Peyer's patch (tissue), 4 donors: Measurements from ENCODE around the gene TBCD. TPM values are rescaled to one million over a fixed set of nuclear protein-coding genes. Genes with fewer than 3 reads are reported as not detected.

Experiments used
- DNase-seq, 3 donors: peaks; one replicate each; pipeline ENCODE4 v3.0.0-alpha.2; 2017 to 2019
- H3K27ac ChIP-seq, 4 donors: fragments of 200-600 bp; sonication (generic); one replicate each; pipeline ENCODE4 v1.5.1; 2016 to 2019
- H3K27me3 ChIP-seq, 2 donors: fragments of 200-600 bp; sonication (generic); one replicate each; pipeline ENCODE4 v1.5.1; 2019
- H3K36me3 ChIP-seq, 3 donors: fragments of 200-600 bp; sonication (generic); one replicate each; pipeline ENCODE4 v1.5.1; 2016 to 2019
- H3K4me1 ChIP-seq, 4 donors: fragments of 200-600 bp; sonication (generic); one replicate each; pipeline ENCODE4 v1.5.1; 2016 to 2019
- H3K4me3 ChIP-seq, 4 donors: fragments of 200-600 bp; sonication (generic); 1 replicate in 3 of 4; 2 replicates in 1 of 4; pipeline ENCODE4 v1.5.1; 2016 to 2019; ENCODE audit warnings: mild to moderate bottlenecking in 1 of 4
- H3K9me3 ChIP-seq, 4 donors: fragments of 200-600 bp; sonication (generic); one replicate each; pipeline ENCODE4 v1.5.1; 2016 to 2019; ENCODE audit warnings: mild to moderate bottlenecking in 1 of 4
- POLR2A ChIP-seq, 2 donors: fragments of 450-650 bp; IDR thresholded peaks; one replicate each; pipeline ENCODE4 v1.5.1; 2017; ENCODE audit warnings: antibody characterized with exemption in 2 of 2, mild to moderate bottlenecking in 2 of 2, moderate library complexity in 2 of 2
- total RNA-seq, 4 donors: library from RNA; depleted of rRNA; stranded (reverse); fragments of >200 nt; gene quantifications; one replicate each; pipeline ENCODE4 v1.1.0, GENCODE V29; 2016
- TF ChIP-seq, protein P1 (sequence below), 6 experiments: fragments of 450-650 bp in 4 of 6; fragments of 200-600 bp in 2 of 6; sonication (generic) in 1 of 6; IDR thresholded peaks; one replicate each; pipeline ENCODE4 v1.5.1; 2017 to 2019; ENCODE audit warnings: antibody characterized with exemption in 6 of 6, mild to moderate bottlenecking in 3 of 6, moderate library complexity in 1 of 6

The TBCD gene
- total RNA-seq, 4 donors from 2014 or later, result 58.7 to 130 (median 74.8) TPM

DNA sequence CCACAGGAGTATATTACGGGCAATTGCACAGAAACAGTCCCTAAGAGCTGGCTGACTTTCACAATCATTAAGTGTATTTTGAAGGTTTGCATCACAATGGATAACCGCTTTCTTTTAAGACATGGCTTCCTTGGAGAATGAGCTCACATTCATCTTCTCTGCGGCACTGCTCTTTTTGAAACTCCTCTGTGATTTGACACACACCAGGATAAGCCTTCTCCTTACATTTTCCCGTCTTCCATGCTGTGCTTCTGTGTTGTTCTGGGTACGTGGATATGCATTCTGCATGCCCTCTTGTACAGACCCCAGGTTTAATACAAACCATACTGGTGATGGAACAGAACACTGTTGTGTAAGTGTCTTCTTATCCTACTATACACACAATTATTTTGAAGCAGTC, 238.0 kb downstream of the TBCD start:
- Histone ChIP-seq H3K4me3 (no peak overlapping the region), H3K36me3 (no peaks in the 10 kb centered on the region), H3K27ac (no peak overlapping the region), H3K9me3 (peaks cover 0 to 7% (median 0%) of the 10 kb centered on the region in 4 donors), H3K4me1 (peaks cover 0 to 4% (median 0%) of the 10 kb centered on the region in 4 donors), H3K27me3 (no peaks in the 10 kb centered on the region)
- no peak for DNase-seq
- TF ChIP-seq, protein P1, sequence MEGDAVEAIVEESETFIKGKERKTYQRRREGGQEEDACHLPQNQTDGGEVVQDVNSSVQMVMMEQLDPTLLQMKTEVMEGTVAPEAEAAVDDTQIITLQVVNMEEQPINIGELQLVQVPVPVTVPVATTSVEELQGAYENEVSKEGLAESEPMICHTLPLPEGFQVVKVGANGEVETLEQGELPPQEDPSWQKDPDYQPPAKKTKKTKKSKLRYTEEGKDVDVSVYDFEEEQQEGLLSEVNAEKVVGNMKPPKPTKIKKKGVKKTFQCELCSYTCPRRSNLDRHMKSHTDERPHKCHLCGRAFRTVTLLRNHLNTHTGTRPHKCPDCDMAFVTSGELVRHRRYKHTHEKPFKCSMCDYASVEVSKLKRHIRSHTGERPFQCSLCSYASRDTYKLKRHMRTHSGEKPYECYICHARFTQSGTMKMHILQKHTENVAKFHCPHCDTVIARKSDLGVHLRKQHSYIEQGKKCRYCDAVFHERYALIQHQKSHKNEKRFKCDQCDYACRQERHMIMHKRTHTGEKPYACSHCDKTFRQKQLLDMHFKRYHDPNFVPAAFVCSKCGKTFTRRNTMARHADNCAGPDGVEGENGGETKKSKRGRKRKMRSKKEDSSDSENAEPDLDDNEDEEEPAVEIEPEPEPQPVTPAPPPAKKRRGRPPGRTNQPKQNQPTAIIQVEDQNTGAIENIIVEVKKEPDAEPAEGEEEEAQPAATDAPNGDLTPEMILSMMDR (IDR thresholded peaks at IDR 0.05), result no peak
- no peak for TF ChIP-seq POLR2A (IDR thresholded peaks at IDR 0.05)

DNA sequence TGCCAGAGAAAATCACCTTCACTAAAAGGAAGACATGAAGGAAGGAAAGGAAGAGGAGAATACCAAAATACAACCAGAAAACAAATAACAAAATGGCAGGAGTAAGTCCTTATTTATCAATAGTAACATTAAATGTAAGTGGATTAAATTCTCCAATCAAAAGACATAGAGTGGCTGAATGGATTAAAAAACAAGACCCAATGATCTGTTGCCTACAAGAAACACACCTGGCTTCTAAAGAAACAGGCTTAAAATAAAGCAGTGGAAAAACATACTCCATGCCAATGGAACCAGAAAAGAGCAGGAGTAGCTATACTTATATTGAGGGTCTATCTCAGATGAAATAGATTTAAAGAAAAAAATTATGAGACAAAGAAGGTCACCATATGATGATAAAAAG, 241.1 kb downstream of the TBCD start:
- no peak overlapping the region for H3K27ac ChIP-seq
- H3K9me3 ChIP-seq, result peaks cover 0 to 7% (median 0%) of the 10 kb centered on the region in 4 donors
- no peaks in the 10 kb centered on the region for H3K4me1 ChIP-seq
- H3K36me3 ChIP-seq, result no peaks in the 10 kb centered on the region
- DNase-seq, result no peak
- no peaks in the 10 kb centered on the region for H3K27me3 ChIP-seq
- no peak overlapping the region for H3K4me3 ChIP-seq
- TF ChIP-seq, protein P1 (IDR thresholded peaks at IDR 0.05), result no peak
- no peak for TF ChIP-seq POLR2A (IDR thresholded peaks at IDR 0.05)

Other genes starting within 250 kb of the TBCD start
- gene FOXK2, start 232.3 kb upstream of the TBCD start, total RNA-seq, result 10 to 100 TPM; 40.6 to 67.7 (median 61.1) TPM
- gene WDR45B, start 103.6 kb upstream of the TBCD start, total RNA-seq, result 10 to 100 TPM; 68.8 to 90.0 (median 77.2) TPM
- gene RAB40B, start 53.4 kb upstream of the TBCD start, total RNA-seq, result 10 to 100 TPM; 13.3 to 63.5 (median 29.1) TPM
- 10 to 100 TPM; 15.5 to 33.0 (median 19.7) TPM for gene FN3KRP, start 35.4 kb upstream of the TBCD start, total RNA-seq
- 10 to 100 TPM; 14.0 to 56.3 (median 23.0) TPM for gene FN3K, start 16.4 kb upstream of the TBCD start, total RNA-seq
- not detected for gene ZNF750, start 88.0 kb downstream of the TBCD start, total RNA-seq